ENCODE results near the gene HCFC2. TPM values are rescaled to one million over a fixed set of nuclear protein-coding genes. Genes with fewer than 3 reads are reported as not detected.

HCFC2 gene
- polyA plus RNA-seq, 1 donor (not counting 4 experiments of a cell fraction or from before 2014, with no cell fraction given), result 8.3 TPM

- Histone ChIP-seq H3K36me3 (ENCODE audit: control insufficient read depth in 2 of 2, extremely low read depth in 1 of 2, insufficient read depth in 2 of 2, low read length in 2 of 2) (peaks cover 1 to 7% of the 10 kb centered on the region in 2 experiments), H3K9ac (ENCODE audit: control insufficient read depth, extremely low read depth, insufficient read depth, low read length) (no peak overlapping the region), H3K79me2 (ENCODE audit: control insufficient read depth, insufficient read depth, low read length) (no peaks in the 10 kb centered on the region), H2AFZ (ENCODE audit: control insufficient read depth, low read length) (no peak overlapping the region), H3K27me3 (ENCODE audit: control insufficient read depth, extremely low read depth, insufficient read depth, low read length) (no peaks in the 10 kb centered on the region), H3K4me1 (ENCODE audit: control insufficient read depth, extremely low read depth, insufficient read depth, low read length) (peaks cover 14% of the 10 kb centered on the region), H4K20me1 (ENCODE audit: control insufficient read depth, extremely low read depth, insufficient read depth, low read length) (no peaks in the 10 kb centered on the region), H3K4me2 (ENCODE audit: control insufficient read depth, extremely low read depth, insufficient read depth, low read depth, low read length) (no peak overlapping the region), H3K27ac (ENCODE audit: control insufficient read depth, insufficient read depth, low read length) (no peak overlapping the region), H3K9me1 (ENCODE audit: control insufficient read depth, extremely low read depth, insufficient read depth, low read length) (no peaks in the 10 kb centered on the region), H3K9me3 (ENCODE audit: control insufficient read depth, low read depth, low read length) (no peaks in the 10 kb centered on the region), H3K4me3 (ENCODE audit: control insufficient read depth in 2 of 3, extremely low read depth in 1 of 3, insufficient read depth in 2 of 3, low read depth in 1 of 3, low read length in 3 of 3) (no peak overlapping the region)
- dilution Hi-C loops (cut with MboI; ENCODE audit: extremely low pct_ligation_motif_present, low sequenced_read_pairs), result no loop called here
- TF ChIP-seq EZH2 (IDR thresholded peaks at IDR 0.05; ENCODE audit: low read length) (no peak), CTCF (optimal IDR thresholded peaks at IDR 0.05 in 1 of 3, IDR thresholded peaks at IDR 0.05 in 1 of 3, conservative IDR thresholded peaks at IDR 0.05 in 1 of 3; ENCODE audit: extremely low read depth in 1 of 3, insufficient read depth in 2 of 3, low read length in 3 of 3) (no peak)
- FAIRE-seq (no peak), DNase-seq (ENCODE audit: low read depth, low spot score) (no peak)
Observed at GRCh38 chr12:104122298-104122697, 58.0 kb downstream of the HCFC2 start.

DNA sequence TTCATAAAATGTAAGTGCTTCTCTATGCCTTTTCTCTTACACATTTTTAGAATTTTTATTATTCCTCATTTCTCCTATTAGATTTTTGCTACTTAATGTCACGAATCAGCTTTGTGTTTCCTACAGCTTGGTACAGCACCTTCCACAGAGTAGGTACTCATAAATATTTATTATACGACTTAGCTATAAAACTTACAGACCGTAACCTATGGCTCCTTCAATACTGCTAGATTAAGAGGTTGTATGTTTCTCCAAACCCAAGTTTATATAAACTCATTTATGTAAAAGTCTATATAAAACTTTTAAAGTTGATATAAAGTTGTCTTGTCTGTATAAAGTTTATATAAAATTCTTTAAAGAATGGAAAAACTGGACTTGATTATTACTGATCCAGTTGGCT lies 62.2 kb downstream of the HCFC2 start:
- no peak for FAIRE-seq
- Histone ChIP-seq H3K79me2 (ENCODE audit: control insufficient read depth, insufficient read depth, low read length) (peaks cover 3% of the 10 kb centered on the region), H4K20me1 (ENCODE audit: control insufficient read depth, extremely low read depth, insufficient read depth, low read length) (no peaks in the 10 kb centered on the region), H3K27me3 (ENCODE audit: control insufficient read depth, extremely low read depth, insufficient read depth, low read length) (no peaks in the 10 kb centered on the region), H2AFZ (ENCODE audit: control insufficient read depth, low read length) (no peak overlapping the region), H3K36me3 (ENCODE audit: control insufficient read depth in 2 of 2, extremely low read depth in 1 of 2, insufficient read depth in 2 of 2, low read length in 2 of 2) (peaks cover 1 to 6% of the 10 kb centered on the region in 2 experiments), H3K9me1 (ENCODE audit: control insufficient read depth, extremely low read depth, insufficient read depth, low read length) (no peaks in the 10 kb centered on the region), H3K4me1 (ENCODE audit: control insufficient read depth, extremely low read depth, insufficient read depth, low read length) (peaks cover 3% of the 10 kb centered on the region), H3K4me3 (ENCODE audit: control insufficient read depth in 2 of 3, extremely low read depth in 1 of 3, insufficient read depth in 2 of 3, low read depth in 1 of 3, low read length in 3 of 3) (no peak overlapping the region), H3K4me2 (ENCODE audit: control insufficient read depth, extremely low read depth, insufficient read depth, low read depth, low read length) (no peak overlapping the region), H3K9ac (ENCODE audit: control insufficient read depth, extremely low read depth, insufficient read depth, low read length) (no peak overlapping the region), H3K27ac (ENCODE audit: control insufficient read depth, insufficient read depth, low read length) (no peak overlapping the region), H3K9me3 (ENCODE audit: control insufficient read depth, low read depth, low read length) (no peaks in the 10 kb centered on the region)
- dilution Hi-C loops (cut with MboI; ENCODE audit: extremely low pct_ligation_motif_present, low sequenced_read_pairs), result no loop called here
- TF ChIP-seq EZH2 (IDR thresholded peaks at IDR 0.05; ENCODE audit: low read length) (no peak), CTCF (optimal IDR thresholded peaks at IDR 0.05 in 1 of 3, IDR thresholded peaks at IDR 0.05 in 1 of 3, conservative IDR thresholded peaks at IDR 0.05 in 1 of 3; ENCODE audit: extremely low read depth in 1 of 3, insufficient read depth in 2 of 3, low read length in 3 of 3) (no peak)
- no peak for DNase-seq (ENCODE audit: low read depth, low spot score)

Measured in keratinocyte (primary cell).